Measurements from ENCODE around the gene KIAA0825. TPM values are rescaled to one million over a fixed set of nuclear protein-coding genes. Genes with fewer than 3 reads are reported as not detected.
"Not testable (repeated sequence)": the region's sequence is repeated elsewhere in the genome, so short reads cannot be mapped to it uniquely, and the experiment has no call there.

Gene KIAA0825
- total and polyA plus RNA-seq, 8 donors = 5.1 to 6.9 (median 6.5) TPM

GRCh38 chr5:94153736-94154450 is 464.5 kb downstream of the KIAA0825 start:
- peaks cover 0 to 6% of the 10 kb centered on the region in 2 donors for H3K4me1 ChIP-seq
- intact Hi-C loops (cut with DNase I) = no loop called here
- TF ChIP-seq, protein P1, sequence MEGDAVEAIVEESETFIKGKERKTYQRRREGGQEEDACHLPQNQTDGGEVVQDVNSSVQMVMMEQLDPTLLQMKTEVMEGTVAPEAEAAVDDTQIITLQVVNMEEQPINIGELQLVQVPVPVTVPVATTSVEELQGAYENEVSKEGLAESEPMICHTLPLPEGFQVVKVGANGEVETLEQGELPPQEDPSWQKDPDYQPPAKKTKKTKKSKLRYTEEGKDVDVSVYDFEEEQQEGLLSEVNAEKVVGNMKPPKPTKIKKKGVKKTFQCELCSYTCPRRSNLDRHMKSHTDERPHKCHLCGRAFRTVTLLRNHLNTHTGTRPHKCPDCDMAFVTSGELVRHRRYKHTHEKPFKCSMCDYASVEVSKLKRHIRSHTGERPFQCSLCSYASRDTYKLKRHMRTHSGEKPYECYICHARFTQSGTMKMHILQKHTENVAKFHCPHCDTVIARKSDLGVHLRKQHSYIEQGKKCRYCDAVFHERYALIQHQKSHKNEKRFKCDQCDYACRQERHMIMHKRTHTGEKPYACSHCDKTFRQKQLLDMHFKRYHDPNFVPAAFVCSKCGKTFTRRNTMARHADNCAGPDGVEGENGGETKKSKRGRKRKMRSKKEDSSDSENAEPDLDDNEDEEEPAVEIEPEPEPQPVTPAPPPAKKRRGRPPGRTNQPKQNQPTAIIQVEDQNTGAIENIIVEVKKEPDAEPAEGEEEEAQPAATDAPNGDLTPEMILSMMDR (IDR thresholded peaks at IDR 0.05) = no peak
- DNase-seq = peak in 2 of 4 donors; percentile 31 to 35
- H3K36me3 ChIP-seq = no peaks in the 10 kb centered on the region
- peak; percentile 81 for ATAC-seq
- no peak overlapping the region for H3K27ac ChIP-seq
- no peak overlapping the region for H3K4me3 ChIP-seq
- H3K27me3 ChIP-seq = no peaks in the 10 kb centered on the region
- H3K9me3 ChIP-seq = no peaks in the 10 kb centered on the region

GRCh38 chr5:94143621-94144020 is 474.8 kb downstream of the KIAA0825 start:
- H3K27ac ChIP-seq; H3K36me3 ChIP-seq; H3K4me1 ChIP-seq; intact Hi-C loops (cut with DNase I); DNase-seq; ATAC-seq; H3K27me3 ChIP-seq; H3K4me3 ChIP-seq: not testable (repeated sequence)
- peaks cover 0 to 31% of the 10 kb centered on the region in 2 donors for H3K9me3 ChIP-seq

GRCh38 chr5:94140300-94140699 is 478.1 kb downstream of the KIAA0825 start:
- no peak overlapping the region for H3K27ac ChIP-seq
- no peaks in the 10 kb centered on the region for H3K27me3 ChIP-seq
- H3K4me3 ChIP-seq = no peak overlapping the region
- intact Hi-C loops (cut with DNase I) = no loop called here
- H3K36me3 ChIP-seq = no peaks in the 10 kb centered on the region
- no peak for DNase-seq
- H3K4me1 ChIP-seq = no peaks in the 10 kb centered on the region
- TF ChIP-seq, protein P1 (IDR thresholded peaks at IDR 0.05) = no peak
- ATAC-seq = no peak
- peaks cover 0 to 46% of the 10 kb centered on the region in 2 donors for H3K9me3 ChIP-seq

- no peaks in the 10 kb centered on the region for H3K36me3 ChIP-seq
- ATAC-seq = no peak
- H3K4me3 ChIP-seq = no peak overlapping the region
- intact Hi-C loops (cut with DNase I) = no loop called here
- H3K27ac ChIP-seq = no peak overlapping the region
- H3K27me3 ChIP-seq = no peaks in the 10 kb centered on the region
- H3K9me3 ChIP-seq = peaks cover 0 to 12% of the 10 kb centered on the region in 2 donors
- no peaks in the 10 kb centered on the region for H3K4me1 ChIP-seq
- no peak for DNase-seq
- TF ChIP-seq, protein P1 (IDR thresholded peaks at IDR 0.05) = no peak
Observed at GRCh38 chr5:94130077-94130476, 488.3 kb downstream of the KIAA0825 start.

DNA sequence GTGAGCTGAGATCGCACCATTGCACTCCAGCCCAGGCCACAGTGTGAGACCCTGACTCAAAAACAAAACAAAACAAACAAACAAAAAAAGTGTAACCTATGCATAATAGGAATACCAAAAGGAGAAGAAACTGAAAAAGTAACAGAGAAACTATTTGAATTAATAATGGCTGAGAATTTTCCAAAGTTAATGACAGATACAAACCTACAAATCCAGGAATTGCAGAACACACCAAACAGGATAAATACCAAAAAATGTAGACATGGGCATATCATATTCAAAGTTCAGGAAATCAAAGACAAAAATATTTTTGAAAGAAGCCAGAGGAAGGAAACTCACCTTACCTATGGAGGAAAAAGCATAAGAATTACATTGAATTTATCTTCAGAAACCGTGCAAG is 493.3 kb downstream of the KIAA0825 start:
- H3K27ac ChIP-seq = no peak overlapping the region
- DNase-seq (no peak), ATAC-seq (no peak)
- H3K36me3 ChIP-seq = no peaks in the 10 kb centered on the region
- intact Hi-C loops (cut with DNase I) = no loop called here
- no peaks in the 10 kb centered on the region for H3K4me1 ChIP-seq
- no peak overlapping the region for H3K4me3 ChIP-seq
- TF ChIP-seq, protein P1 (IDR thresholded peaks at IDR 0.05) = no peak
- H3K27me3 ChIP-seq = no peaks in the 10 kb centered on the region
- no peaks in the 10 kb centered on the region for H3K9me3 ChIP-seq

- H3K4me1 ChIP-seq, H3K36me3 ChIP-seq, H3K4me3 ChIP-seq, ATAC-seq, H3K27ac ChIP-seq, H3K27me3 ChIP-seq, DNase-seq: not testable (repeated sequence)
- peaks cover 0 to 16% of the 10 kb centered on the region in 2 donors for H3K9me3 ChIP-seq
- intact Hi-C loops (cut with DNase I) = loop anchor here in 1 of 2 donors (10.0 kb wide), 1 partner anchor 788 kb away; no protein-coding TSS in a partner anchor
Observed at GRCh38 chr5:94116317-94116716, 502.1 kb downstream of the KIAA0825 start.
